Hematopoietic multipotent progenitor cell treated with erythropoietin and hydrocortisone succinate and interleukin-3 and kit ligand, for 4 days (in vitro differentiated cells): ENCODE data around the gene MPP7.

Experiments
- DNase-seq: peaks from one replicate; pipeline ENCODE4 v3.0.0-alpha.2; 2015

MPP7 gene

DNA sequence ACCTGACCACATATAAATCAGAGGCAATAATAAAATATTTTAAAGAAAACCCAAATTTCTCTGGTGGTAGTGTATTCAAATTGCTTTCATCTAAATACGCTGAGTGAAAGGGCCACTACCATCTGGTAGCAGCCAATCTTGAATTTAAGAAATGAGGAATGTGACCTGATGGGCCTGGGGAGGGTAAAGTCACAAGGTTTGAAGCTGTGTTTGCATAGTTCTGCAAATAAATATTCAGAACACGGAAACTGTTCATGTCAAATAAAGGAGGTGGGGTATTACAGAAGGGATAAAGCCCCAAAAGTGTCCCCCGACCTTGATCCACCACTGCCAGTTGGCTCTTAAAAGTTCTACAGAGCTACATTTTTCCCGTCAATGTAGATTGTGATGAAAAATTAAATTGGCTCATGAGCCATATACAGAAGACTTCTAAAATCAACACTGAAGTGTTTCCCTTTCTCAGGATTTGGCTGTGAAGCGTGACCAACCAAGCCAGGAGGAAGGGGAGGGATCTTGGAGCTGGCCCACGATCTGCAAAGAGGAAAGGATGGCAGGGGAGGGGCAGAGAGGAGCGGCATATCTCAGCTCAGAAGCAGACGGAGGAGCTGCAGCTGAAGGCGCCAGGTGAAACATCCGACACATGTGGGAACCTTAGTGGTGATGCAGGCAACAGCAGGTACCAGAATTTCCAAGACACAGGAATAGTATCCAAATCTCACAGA lies 39.6 kb downstream of the MPP7 start:
- no peak for DNase-seq

DNA sequence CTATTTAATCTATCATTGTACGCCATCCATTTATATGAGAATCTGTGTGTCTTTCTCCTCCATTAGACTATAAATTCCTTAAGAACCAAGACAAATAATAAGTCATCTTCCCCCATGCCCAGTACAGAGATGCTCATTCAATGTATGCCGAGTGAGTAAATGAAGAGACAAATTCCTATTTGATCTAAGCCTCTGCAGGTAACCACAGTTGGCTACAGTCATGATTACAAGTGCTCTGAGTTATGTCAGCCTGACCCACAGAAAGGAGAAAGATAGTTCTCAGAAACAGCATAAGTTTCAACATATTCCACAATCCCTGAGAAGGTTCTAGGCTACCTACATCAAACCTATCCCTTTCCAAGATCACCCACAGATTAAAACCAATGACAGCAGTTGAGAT lies 46.1 kb downstream of the MPP7 start:
- no peak for DNase-seq

DNA sequence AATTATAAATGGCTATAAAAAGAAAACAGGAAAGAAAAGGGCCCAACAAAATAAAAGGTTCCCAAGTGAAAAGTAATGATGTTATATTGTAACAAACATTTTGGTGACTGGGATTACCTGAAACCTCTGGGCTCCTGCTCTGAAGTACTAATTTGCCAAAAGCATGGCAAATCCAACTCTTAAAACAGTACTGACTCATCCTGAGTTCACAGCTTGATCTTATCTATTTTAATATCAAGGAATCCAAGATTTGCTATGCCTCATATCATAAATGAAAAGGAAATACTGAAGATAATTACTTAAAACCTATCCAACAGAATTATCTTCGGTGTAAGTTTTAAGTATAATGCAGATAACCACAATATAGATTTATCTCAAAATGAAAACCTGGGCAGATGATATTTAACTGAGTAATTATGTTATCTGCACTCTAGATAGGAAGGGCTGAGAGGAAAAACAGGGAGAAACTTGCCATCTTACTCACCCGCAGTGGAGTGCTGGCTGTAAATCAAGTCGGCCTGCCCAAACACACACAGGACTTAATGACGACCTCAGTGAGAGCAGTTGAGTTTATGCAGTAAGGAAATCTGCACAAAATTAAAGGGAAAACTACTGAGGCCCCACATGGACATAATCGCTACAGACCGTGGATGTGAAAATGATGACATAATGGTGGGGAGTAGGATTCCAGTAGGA lies 48.4 kb downstream of the MPP7 start:
- no peak for DNase-seq

DNA sequence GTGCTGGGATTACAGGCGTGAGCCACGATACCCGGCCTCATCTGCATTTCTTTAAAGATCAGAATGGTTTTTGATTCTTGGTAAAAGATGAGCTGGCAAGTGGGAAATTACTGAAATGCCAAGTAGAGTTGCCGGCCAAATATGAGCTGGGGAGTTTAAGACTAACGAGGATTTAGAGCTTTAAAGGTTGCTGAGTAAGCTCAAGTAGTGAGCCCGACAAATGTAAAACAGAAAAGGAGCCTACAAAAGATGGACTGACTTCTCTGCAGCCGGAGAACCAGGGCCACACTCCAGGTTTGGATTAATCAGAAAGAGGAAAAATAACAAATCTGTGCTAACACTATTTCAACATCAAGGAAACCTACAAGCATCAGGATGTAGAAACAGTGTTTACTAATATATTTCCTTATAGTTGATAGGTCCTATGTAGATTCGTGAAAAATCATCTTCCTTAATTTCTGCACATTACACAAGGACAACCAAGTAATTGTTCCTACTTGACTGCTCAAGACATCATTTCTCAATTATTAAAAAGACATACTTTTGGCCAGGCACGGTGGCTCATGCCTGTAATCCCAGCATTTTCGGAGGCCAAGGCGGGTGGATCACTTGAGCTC lies 49.6 kb downstream of the MPP7 start:
- DNase-seq: no peak
